HG02870 (cell line): ENCODE data around the gene ARRB1.

ENCODE experiments used
- ATAC-seq: cut with Tn5 transposase; IDR thresholded peaks from one replicate; pipeline ENCODE4 v1.9.1; 2021; ENCODE audit warnings: mild to moderate bottlenecking, moderate library complexity; ENCODE audit not compliant: unreplicated experiment

Gene ARRB1

GRCh38 chr11:75238595-75239440, 112.6 kb downstream of the ARRB1 start:
- no peak for ATAC-seq

GRCh38 chr11:75237050-75237449, 114.4 kb downstream of the ARRB1 start:
- no peak for ATAC-seq

DNA sequence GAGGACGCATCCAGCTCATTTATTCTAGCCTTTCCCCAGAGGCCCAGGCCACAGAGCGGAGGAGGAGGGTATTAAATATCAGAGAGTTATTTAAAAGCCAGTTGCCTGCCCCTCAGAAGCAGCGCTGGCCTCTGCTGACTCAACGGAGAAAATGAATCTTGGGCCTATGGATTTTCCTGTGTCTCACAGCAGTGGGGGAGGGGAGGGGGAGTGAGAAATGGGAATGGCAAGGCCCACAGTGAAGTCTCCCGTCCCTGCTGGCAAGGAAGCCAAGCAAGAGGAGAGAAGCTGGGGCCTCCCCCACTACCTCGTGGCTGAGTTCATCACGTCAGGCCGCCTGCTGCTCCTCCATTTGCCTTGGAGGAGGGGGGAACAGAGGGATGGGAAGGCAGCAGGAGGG, 115.4 kb downstream of the ARRB1 start:
- no peak for ATAC-seq

GRCh38 chr11:75233754-75234172, 117.7 kb downstream of the ARRB1 start:
- no peak for ATAC-seq

- ATAC-seq = no peak
Measured at GRCh38 chr11:75230621-75231020, 120.8 kb downstream of the ARRB1 start.

- ATAC-seq = no peak
Measured at GRCh38 chr11:75229466-75229865, 122.0 kb downstream of the ARRB1 start.

DNA sequence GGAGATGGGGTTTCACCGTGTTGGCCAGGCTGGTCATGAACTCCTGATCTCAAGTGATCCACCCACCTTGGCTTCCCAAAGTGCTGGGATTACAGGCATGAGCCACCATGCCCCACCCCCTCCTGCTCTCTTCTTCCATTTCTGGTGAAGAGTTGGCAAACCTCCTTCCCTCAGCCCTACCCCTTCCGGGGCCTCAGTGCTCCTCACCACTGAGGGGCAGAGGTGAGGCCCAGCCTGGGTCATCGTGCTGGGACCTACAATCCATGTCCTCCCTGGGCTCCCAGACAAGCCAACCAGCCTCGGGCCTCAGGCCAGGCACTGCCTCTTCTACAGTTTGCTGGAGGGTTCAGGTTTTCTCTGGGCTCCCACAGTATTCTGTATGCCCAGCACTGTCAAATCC, 125.7 kb downstream of the ARRB1 start:
- ATAC-seq = no peak

GRCh38 chr11:75223954-75224643, 127.4 kb downstream of the ARRB1 start:
- no peak for ATAC-seq

GRCh38 chr11:75219869-75220268, 131.6 kb downstream of the ARRB1 start:
- no peak for ATAC-seq

- no peak for ATAC-seq
Measured at GRCh38 chr11:75214843-75215242, 136.6 kb downstream of the ARRB1 start.

DNA sequence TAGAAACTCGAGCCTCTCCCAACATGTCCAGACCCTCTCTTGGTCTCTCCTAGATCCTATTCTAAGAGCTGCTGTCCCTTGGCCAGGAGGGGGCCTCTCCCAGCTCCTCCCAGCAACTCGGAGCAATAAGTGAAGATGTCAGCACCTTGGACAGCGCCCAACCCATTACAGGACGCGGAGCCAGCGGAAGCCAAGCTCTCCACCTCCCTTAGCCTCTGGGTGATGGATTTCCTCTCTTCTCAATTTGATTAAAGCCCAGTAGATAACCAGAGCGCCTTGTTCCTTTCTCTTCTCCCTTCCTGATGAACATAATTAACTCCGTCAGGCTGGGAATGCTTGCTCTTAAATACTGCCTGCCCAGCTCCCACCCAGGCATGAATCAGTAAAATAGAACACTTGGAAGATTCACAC, 137.0 kb downstream of the ARRB1 start:
- no peak for ATAC-seq
